ENCODE measurements around the gene DPPA3. TPM values are rescaled to one million over a fixed set of nuclear protein-coding genes. Genes with fewer than 3 reads are reported as not detected.
"Not testable (repeated sequence)": the region's sequence is repeated elsewhere in the genome, so short reads cannot be mapped to it uniquely, and the experiment has no call there.

The DPPA3 gene
- total RNA-seq, 1 donor from 2014 or later, result not detected

GRCh38 chr12:7677432-7677888, 33.8 kb upstream of the DPPA3 start:
- H3K27ac Mint-ChIP-seq (ENCODE audit: unreplicated experiment); H3K4me3 Mint-ChIP-seq (ENCODE audit: unreplicated experiment); H3K27me3 Mint-ChIP-seq (ENCODE audit: low read depth); H3K9me3 Mint-ChIP-seq (ENCODE audit: low read depth); H3K4me1 Mint-ChIP-seq (ENCODE audit: low read depth); H3K36me3 Mint-ChIP-seq (ENCODE audit: low read depth); DNase-seq (ENCODE audit: low spot score): not testable (repeated sequence)
- TF ChIP-seq, protein P1, sequence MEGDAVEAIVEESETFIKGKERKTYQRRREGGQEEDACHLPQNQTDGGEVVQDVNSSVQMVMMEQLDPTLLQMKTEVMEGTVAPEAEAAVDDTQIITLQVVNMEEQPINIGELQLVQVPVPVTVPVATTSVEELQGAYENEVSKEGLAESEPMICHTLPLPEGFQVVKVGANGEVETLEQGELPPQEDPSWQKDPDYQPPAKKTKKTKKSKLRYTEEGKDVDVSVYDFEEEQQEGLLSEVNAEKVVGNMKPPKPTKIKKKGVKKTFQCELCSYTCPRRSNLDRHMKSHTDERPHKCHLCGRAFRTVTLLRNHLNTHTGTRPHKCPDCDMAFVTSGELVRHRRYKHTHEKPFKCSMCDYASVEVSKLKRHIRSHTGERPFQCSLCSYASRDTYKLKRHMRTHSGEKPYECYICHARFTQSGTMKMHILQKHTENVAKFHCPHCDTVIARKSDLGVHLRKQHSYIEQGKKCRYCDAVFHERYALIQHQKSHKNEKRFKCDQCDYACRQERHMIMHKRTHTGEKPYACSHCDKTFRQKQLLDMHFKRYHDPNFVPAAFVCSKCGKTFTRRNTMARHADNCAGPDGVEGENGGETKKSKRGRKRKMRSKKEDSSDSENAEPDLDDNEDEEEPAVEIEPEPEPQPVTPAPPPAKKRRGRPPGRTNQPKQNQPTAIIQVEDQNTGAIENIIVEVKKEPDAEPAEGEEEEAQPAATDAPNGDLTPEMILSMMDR (IDR thresholded peaks at IDR 0.05), result peak; percentile 77

DNA sequence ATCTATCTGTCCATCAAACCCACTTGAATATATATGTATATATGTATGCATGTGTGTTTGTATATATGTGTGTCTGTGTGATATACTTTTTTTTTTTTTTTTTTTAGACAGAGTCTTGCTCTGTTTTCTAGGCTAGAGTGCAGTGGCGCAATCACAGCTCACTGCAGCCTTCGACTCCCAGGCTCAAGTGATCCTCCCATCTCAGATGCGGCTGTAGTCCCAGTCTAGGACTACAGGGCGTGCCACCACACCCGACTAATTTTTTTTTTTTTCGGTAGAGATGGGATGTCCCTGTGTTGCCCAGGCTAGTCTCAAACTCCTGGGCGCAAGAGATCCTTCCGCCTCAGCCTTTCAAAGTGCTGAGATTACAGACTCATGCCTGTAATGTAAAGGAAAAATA, 32.5 kb upstream of the DPPA3 start:
- peaks cover 5% of the 10 kb centered on the region for H3K27me3 Mint-ChIP-seq (ENCODE audit: low read depth)
- no peaks in the 10 kb centered on the region for H3K36me3 Mint-ChIP-seq (ENCODE audit: low read depth)
- TF ChIP-seq, protein P1 (IDR thresholded peaks at IDR 0.05), result no peak
- no peak overlapping the region for H3K27ac Mint-ChIP-seq (ENCODE audit: unreplicated experiment)
- no peak for DNase-seq (ENCODE audit: low spot score)
- H3K4me3 Mint-ChIP-seq (ENCODE audit: unreplicated experiment), result no peak overlapping the region
- H3K9me3 Mint-ChIP-seq (ENCODE audit: low read depth), result no peaks in the 10 kb centered on the region
- H3K4me1 Mint-ChIP-seq (ENCODE audit: low read depth), result no peaks in the 10 kb centered on the region

- DNase-seq (ENCODE audit: low spot score), result no peak
- TF ChIP-seq, protein P1 (IDR thresholded peaks at IDR 0.05), result no peak
- no peaks in the 10 kb centered on the region for H3K36me3 Mint-ChIP-seq (ENCODE audit: low read depth)
- peaks cover 5% of the 10 kb centered on the region for H3K27me3 Mint-ChIP-seq (ENCODE audit: low read depth)
- H3K9me3 Mint-ChIP-seq (ENCODE audit: low read depth), result no peaks in the 10 kb centered on the region
- no peak overlapping the region for H3K27ac Mint-ChIP-seq (ENCODE audit: unreplicated experiment)
- H3K4me1 Mint-ChIP-seq (ENCODE audit: low read depth), result no peaks in the 10 kb centered on the region
- no peak overlapping the region for H3K4me3 Mint-ChIP-seq (ENCODE audit: unreplicated experiment)
Measured at GRCh38 chr12:7679251-7680045, 31.8 kb upstream of the DPPA3 start.

DNA sequence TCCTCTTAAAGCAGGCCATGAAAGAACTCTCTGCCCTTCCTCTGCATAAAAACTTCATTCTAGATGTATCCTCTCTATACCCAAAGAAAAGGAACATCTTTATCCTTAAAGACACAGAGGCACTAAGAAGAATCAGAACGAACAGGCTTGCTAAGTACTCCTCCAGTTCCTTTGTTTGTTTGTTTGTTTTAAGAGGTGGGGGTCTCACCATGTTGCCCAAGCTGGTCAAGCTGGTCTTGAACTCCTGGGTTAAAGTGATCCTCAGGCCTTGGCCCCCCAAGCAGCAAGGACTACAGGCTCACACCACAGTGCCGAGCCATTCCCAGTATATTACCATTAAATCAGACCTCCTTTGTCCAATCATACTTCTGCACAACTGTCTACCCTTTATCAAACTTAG, 29.7 kb upstream of the DPPA3 start:
- no peaks in the 10 kb centered on the region for H3K36me3 Mint-ChIP-seq (ENCODE audit: low read depth)
- H3K27me3 Mint-ChIP-seq (ENCODE audit: low read depth), result no peaks in the 10 kb centered on the region
- no peak overlapping the region for H3K27ac Mint-ChIP-seq (ENCODE audit: unreplicated experiment)
- H3K4me3 Mint-ChIP-seq (ENCODE audit: unreplicated experiment), result no peak overlapping the region
- no peak for DNase-seq (ENCODE audit: low spot score)
- no peaks in the 10 kb centered on the region for H3K9me3 Mint-ChIP-seq (ENCODE audit: low read depth)
- TF ChIP-seq, protein P1 (IDR thresholded peaks at IDR 0.05), result no peak
- H3K4me1 Mint-ChIP-seq (ENCODE audit: low read depth), result no peaks in the 10 kb centered on the region

DNA sequence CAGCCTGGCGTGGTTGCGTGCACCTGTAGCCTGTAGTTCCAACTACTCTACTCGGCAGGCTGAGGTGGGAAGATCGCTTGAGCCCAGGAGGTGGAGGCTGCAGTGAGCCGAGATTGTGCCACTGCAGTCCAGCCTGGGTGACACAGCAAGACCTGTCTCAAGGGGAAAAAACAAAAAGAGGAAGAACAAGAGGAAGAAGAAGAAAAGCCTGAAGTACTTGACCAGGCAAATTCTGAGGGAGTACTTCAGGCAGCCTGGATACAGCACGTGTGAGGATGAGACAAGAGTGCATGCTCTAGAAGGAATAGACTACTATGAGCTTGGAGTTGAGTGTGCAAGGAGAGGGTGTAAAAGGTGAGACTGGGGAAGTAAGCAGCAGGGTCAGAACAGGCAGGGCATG, 17.4 kb upstream of the DPPA3 start:
- H3K4me3 Mint-ChIP-seq (ENCODE audit: unreplicated experiment), result no peak overlapping the region
- H3K27ac Mint-ChIP-seq (ENCODE audit: unreplicated experiment), result no peak overlapping the region

More for the DNA sequence above, 17.4 kb upstream of the DPPA3 start:
- TF ChIP-seq, protein P1 (IDR thresholded peaks at IDR 0.05), result no peak
- no peaks in the 10 kb centered on the region for H3K36me3 Mint-ChIP-seq (ENCODE audit: low read depth)
- H3K27me3 Mint-ChIP-seq (ENCODE audit: low read depth), result peaks cover 4% of the 10 kb centered on the region
- no peaks in the 10 kb centered on the region for H3K9me3 Mint-ChIP-seq (ENCODE audit: low read depth)
- no peak for DNase-seq (ENCODE audit: low spot score)
- no peaks in the 10 kb centered on the region for H3K4me1 Mint-ChIP-seq (ENCODE audit: low read depth)
